Measurements from ENCODE around the gene MROH9. TPM values are rescaled to one million over a fixed set of nuclear protein-coding genes. Genes with fewer than 3 reads are reported as not detected.

MROH9 gene
- total and polyA plus RNA-seq, 9 of the 15 experiments (the other 6 are each of a cell fraction or from before 2014, with no cell fraction given): not detected

DNA sequence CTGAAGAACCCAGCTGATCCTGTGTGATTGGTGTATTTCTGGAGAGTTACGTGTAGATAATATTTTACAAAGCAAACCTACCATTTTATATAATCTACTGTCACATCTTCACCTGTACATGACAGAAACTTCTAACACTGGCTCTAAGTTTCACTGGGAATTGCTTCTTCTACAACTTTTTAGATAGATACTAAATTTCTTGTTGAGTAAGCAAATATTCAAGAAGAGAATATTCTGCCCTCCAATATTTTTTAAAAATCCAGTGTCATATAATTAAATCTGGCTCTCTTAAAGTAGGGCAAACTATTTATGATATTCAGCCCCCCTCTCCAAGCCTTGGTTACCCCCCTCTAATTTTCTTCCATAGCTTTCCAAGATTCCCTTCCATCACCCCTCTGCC, 50.1 kb downstream of the MROH9 start:
- no peak overlapping the region for H3K4me2 ChIP-seq (ENCODE audit: insufficient read depth, low read length)
- CTCF ChIA-PET (ENCODE audit: low intra/inter-chr PET ratio): no interaction called here
- H3K4me1 ChIP-seq (replicated peaks in 1 of 2; ENCODE audit: control insufficient read depth in 2 of 2, insufficient read depth in 2 of 2, low read length in 2 of 2): no peaks in the 10 kb centered on the region
- H3K27ac ChIP-seq (ENCODE audit: extremely low read depth, low read depth, low read length): no peak overlapping the region
- H3K9me3 ChIP-seq (replicated peaks; ENCODE audit: control insufficient read depth, insufficient read depth, low read depth, low read length): no peaks in the 10 kb centered on the region; the same call in none of the 2 replicates
- no peak overlapping the region for H2AFZ ChIP-seq (ENCODE audit: low read depth, low read length)
- POLR2A ChIA-PET: interaction anchor here (0.9 kb wide), 1 partner anchor 11 kb away, joined by 3 read pairs; no protein-coding TSS in a partner anchor
- no peak overlapping the region for H3K9ac ChIP-seq (ENCODE audit: insufficient read depth in 1 of 2, low read depth in 2 of 2, low read length in 2 of 2)
- FAIRE-seq (no peak), DNase-seq (ENCODE audit: extremely low read depth in 1 of 4, low spot score in 3 of 4) (no peak), ATAC-seq (no peak)
- H3K27me3 ChIP-seq (ENCODE audit: control insufficient read depth in 2 of 2, insufficient read depth in 2 of 2, low read length in 2 of 2): no peaks in the 10 kb centered on the region
- in situ Hi-C loops (cut with MboI): no loop called here
- H3K4me3 ChIP-seq: no peak overlapping the region
- TF ChIP-seq GATAD2A (IDR thresholded peaks at IDR 0.05) (no peak), ZNF316 (IDR thresholded peaks at IDR 0.05) (peak; percentile 52; the same call in 1 of the 2 replicates), MAFG (tag; conservative IDR thresholded peaks at IDR 0.05) (peak; percentile 24; the same call in 1 of the 2 replicates), ZNF644 (tag; IDR thresholded peaks at IDR 0.05; ENCODE audit: low read depth) (no peak)
- TF ChIP-seq, protein P1, sequence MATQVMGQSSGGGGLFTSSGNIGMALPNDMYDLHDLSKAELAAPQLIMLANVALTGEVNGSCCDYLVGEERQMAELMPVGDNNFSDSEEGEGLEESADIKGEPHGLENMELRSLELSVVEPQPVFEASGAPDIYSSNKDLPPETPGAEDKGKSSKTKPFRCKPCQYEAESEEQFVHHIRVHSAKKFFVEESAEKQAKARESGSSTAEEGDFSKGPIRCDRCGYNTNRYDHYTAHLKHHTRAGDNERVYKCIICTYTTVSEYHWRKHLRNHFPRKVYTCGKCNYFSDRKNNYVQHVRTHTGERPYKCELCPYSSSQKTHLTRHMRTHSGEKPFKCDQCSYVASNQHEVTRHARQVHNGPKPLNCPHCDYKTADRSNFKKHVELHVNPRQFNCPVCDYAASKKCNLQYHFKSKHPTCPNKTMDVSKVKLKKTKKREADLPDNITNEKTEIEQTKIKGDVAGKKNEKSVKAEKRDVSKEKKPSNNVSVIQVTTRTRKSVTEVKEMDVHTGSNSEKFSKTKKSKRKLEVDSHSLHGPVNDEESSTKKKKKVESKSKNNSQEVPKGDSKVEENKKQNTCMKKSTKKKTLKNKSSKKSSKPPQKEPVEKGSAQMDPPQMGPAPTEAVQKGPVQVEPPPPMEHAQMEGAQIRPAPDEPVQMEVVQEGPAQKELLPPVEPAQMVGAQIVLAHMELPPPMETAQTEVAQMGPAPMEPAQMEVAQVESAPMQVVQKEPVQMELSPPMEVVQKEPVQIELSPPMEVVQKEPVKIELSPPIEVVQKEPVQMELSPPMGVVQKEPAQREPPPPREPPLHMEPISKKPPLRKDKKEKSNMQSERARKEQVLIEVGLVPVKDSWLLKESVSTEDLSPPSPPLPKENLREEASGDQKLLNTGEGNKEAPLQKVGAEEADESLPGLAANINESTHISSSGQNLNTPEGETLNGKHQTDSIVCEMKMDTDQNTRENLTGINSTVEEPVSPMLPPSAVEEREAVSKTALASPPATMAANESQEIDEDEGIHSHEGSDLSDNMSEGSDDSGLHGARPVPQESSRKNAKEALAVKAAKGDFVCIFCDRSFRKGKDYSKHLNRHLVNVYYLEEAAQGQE (IDR thresholded peaks at IDR 0.05; ENCODE audit: borderline replicate concordance): no peak
- TF ChIP-seq, protein P1 (CRISPR knock-in tag; IDR thresholded peaks at IDR 0.05; ENCODE audit: low read depth): no peak
- WGBS (ENCODE audit: insufficient coverage, low coverage, missing lambda C conversion rate): 0% methylated on average over 1 of the region's 1 CpG
- no peaks in the 10 kb centered on the region for H3K36me3 ChIP-seq (ENCODE audit: control insufficient read depth, insufficient read depth, low read length)
- no peaks in the 10 kb centered on the region for H4K20me1 ChIP-seq (replicated peaks; ENCODE audit: control insufficient read depth, insufficient read depth, low read length)
- intact Hi-C loops (cut with micrococcal nuclease): no loop called here
- no peaks in the 10 kb centered on the region for H3K79me2 ChIP-seq (ENCODE audit: control insufficient read depth, insufficient read depth, low read length)
- no peaks in the 10 kb centered on the region for H3K9me1 ChIP-seq (ENCODE audit: control insufficient read depth, insufficient read depth, low read length)
- no TSS peak for BruUV-seq (replicated peaks)

Data from K562 (cell line).